Calu3 (cell line): Measurements from ENCODE around the gene CCDC158. TPM values are rescaled to one million over a fixed set of nuclear protein-coding genes. Genes with fewer than 3 reads are reported as not detected.

Source experiments
- BruUV-seq: library from RNA; stranded (reverse); fragments of 400-500 nt; replicated peaks from 2 replicates; lab custom pipeline; 2021; lab: Mats Ljungman, UMichigan
- CTCF ChIA-PET: fragments of 300-600 bp; sonication (Branson Sonifier 250); formaldehyde crosslinking; loops from one replicate; lab custom pipeline; 2022; ENCODE audit warnings: antibody characterized with exemption; lab: Charles Lee
- DNase-seq: peaks from one replicate; pipeline ENCODE4 v3.0.0; 2022
- H3K27ac Mint-ChIP-seq: one replicate; pipeline ENCODE4 v1.8.0; 2022; ENCODE audit warnings: mixed read lengths; ENCODE audit not compliant: unreplicated experiment
- H3K27me3 Mint-ChIP-seq: one replicate; pipeline ENCODE4 v1.8.0; 2022; ENCODE audit warnings: mixed read lengths; ENCODE audit not compliant: unreplicated experiment
- H3K36me3 Mint-ChIP-seq: one replicate; pipeline ENCODE4 v1.8.0; 2022; ENCODE audit warnings: mild to moderate bottlenecking, moderate library complexity, mixed read lengths; ENCODE audit not compliant: insufficient read depth, unreplicated experiment
- H3K4me1 Mint-ChIP-seq: one replicate; pipeline ENCODE4 v1.8.0; 2022; ENCODE audit warnings: mild to moderate bottlenecking, low read depth, mixed read lengths; ENCODE audit not compliant: unreplicated experiment
- H3K4me3 Mint-ChIP-seq: one replicate; pipeline ENCODE4 v1.8.0; 2022; ENCODE audit warnings: mild to moderate bottlenecking, low read depth, moderate library complexity, mixed read lengths; ENCODE audit not compliant: unreplicated experiment
- H3K9me3 Mint-ChIP-seq: one replicate; pipeline ENCODE4 v1.8.0; 2022; ENCODE audit warnings: low read depth, mixed read lengths; ENCODE audit not compliant: unreplicated experiment
- CTCF ChIP-seq: fragments of 200-600 bp; IDR thresholded peaks from one replicate; pipeline ENCODE4 v1.8.0; 2022; ENCODE audit warnings: antibody characterized with exemption; ENCODE audit not compliant: unreplicated experiment
- intact Hi-C: fragments of 100-400 bp; cut with micrococcal nuclease; formaldehyde crosslinking; loops from one replicate; pipeline ENCODE4 v1.10.0; 2022; ENCODE audit not compliant: unreplicated experiment
- total RNA-seq: library from RNA; stranded (reverse); gene quantifications from 2 replicates; pipeline ENCODE4 v1.2.3, GENCODE V29; 2022

Gene CCDC158
- total RNA-seq, 1 experiment from 2014 or later: not detected

GRCh38 chr4:76401654-76402053, 19.3 kb downstream of the CCDC158 start:
- CTCF ChIA-PET: no interaction called here
- H3K36me3 Mint-ChIP-seq: no peaks in the 10 kb centered on the region
- no TSS peak for BruUV-seq

GRCh38 chr4:76388160-76388908, 32.6 kb downstream of the CCDC158 start:
- H3K4me3 Mint-ChIP-seq: no peak overlapping the region
- peaks cover 3% of the 10 kb centered on the region for H3K4me1 Mint-ChIP-seq
- no peaks in the 10 kb centered on the region for H3K36me3 Mint-ChIP-seq
- intact Hi-C loops: no loop called here
- no peaks in the 10 kb centered on the region for H3K27me3 Mint-ChIP-seq
- peaks cover 2% of the 10 kb centered on the region for H3K9me3 Mint-ChIP-seq
- no peak overlapping the region for H3K27ac Mint-ChIP-seq
- BruUV-seq: no TSS peak
- no peak for TF ChIP-seq CTCF
- CTCF ChIA-PET: interaction anchor here (0.7 kb wide), 2 partner anchors 440 to 860 kb away, joined by 5 to 6 read pairs; no protein-coding TSS in a partner anchor
- DNase-seq: no peak

More at GRCh38 chr4:76401654-76402053, 19.3 kb downstream of the CCDC158 start:
- Mint-ChIP-seq H3K4me1 (no peaks in the 10 kb centered on the region), H3K4me3 (no peak overlapping the region), H3K27me3 (peaks cover 32% of the 10 kb centered on the region), H3K27ac (no peak overlapping the region), H3K9me3 (peaks cover 4% of the 10 kb centered on the region)
- intact Hi-C loops: no loop called here
- no peak for TF ChIP-seq CTCF
- DNase-seq: no peak

- DNase-seq: no peak
- Mint-ChIP-seq H3K4me1 (peaks cover 7% of the 10 kb centered on the region), H3K9me3 (peaks cover 2% of the 10 kb centered on the region), H3K36me3 (no peaks in the 10 kb centered on the region), H3K27ac (no peak overlapping the region), H3K4me3 (no peak overlapping the region), H3K27me3 (no peaks in the 10 kb centered on the region)
- TF ChIP-seq CTCF: no peak
- intact Hi-C loops: no loop called here
- BruUV-seq: no TSS peak
- CTCF ChIA-PET: no interaction called here
Measured at GRCh38 chr4:76386566-76387305, 34.2 kb downstream of the CCDC158 start.

GRCh38 chr4:76385974-76386373, 35.0 kb downstream of the CCDC158 start:
- peaks cover 7% of the 10 kb centered on the region for H3K4me1 Mint-ChIP-seq
- no peak overlapping the region for H3K27ac Mint-ChIP-seq
- peaks cover 2% of the 10 kb centered on the region for H3K9me3 Mint-ChIP-seq
- H3K36me3 Mint-ChIP-seq: no peaks in the 10 kb centered on the region
- intact Hi-C loops: no loop called here
- no peak overlapping the region for H3K4me3 Mint-ChIP-seq
- no peak for TF ChIP-seq CTCF
- no peaks in the 10 kb centered on the region for H3K27me3 Mint-ChIP-seq
- CTCF ChIA-PET: no interaction called here
- BruUV-seq: no TSS peak
- DNase-seq: no peak
